ENCODE results near the gene DYNLL1.
"Not testable (repeated sequence)": the region's sequence is repeated elsewhere in the genome, so short reads cannot be mapped to it uniquely, and the experiment has no call there.

Gene DYNLL1

GRCh38 chr12:120495731-120496412, at the start of gene DYNLL1:
Gene DYNLL1, plus strand, starts transcription at chr12:120496113. Its CDS starts 309 bp downstream, at chr12:120496422.
- in situ Hi-C loops (cut with HindIII; ENCODE audit: low pct_unique_long_range_greater_than_20kb, low sequenced_read_pairs) = no loop called here
- no peak for TF ChIP-seq JUND (IDR thresholded peaks at IDR 0.05; ENCODE audit: low read depth)
- peak; percentile 96 to 98 for DNase-seq (ENCODE audit: low read depth in 1 of 2, low spot score in 1 of 2)

GRCh38 chr12:120446844-120447178, 49.1 kb upstream of the DYNLL1 start:
- DNase-seq (ENCODE audit: low read depth in 1 of 2, low spot score in 1 of 2); in situ Hi-C loops (cut with HindIII; ENCODE audit: low pct_unique_long_range_greater_than_20kb, low sequenced_read_pairs): not testable (repeated sequence)

- no peak for DNase-seq (ENCODE audit: low read depth in 1 of 2, low spot score in 1 of 2)
- in situ Hi-C loops (cut with HindIII; ENCODE audit: low pct_unique_long_range_greater_than_20kb, low sequenced_read_pairs) = no loop called here
- no peak for TF ChIP-seq JUND (IDR thresholded peaks at IDR 0.05; ENCODE audit: low read depth)
These were observed 47.9 kb upstream of the DYNLL1 start for GRCh38 chr12:120447992-120448391.

- DNase-seq (ENCODE audit: low read depth in 1 of 2, low spot score in 1 of 2); in situ Hi-C loops (cut with HindIII; ENCODE audit: low pct_unique_long_range_greater_than_20kb, low sequenced_read_pairs): not testable (repeated sequence)
These were observed 43.4 kb upstream of the DYNLL1 start for GRCh38 chr12:120452524-120452923.

- no peak for DNase-seq (ENCODE audit: low read depth in 1 of 2, low spot score in 1 of 2)
- in situ Hi-C loops (cut with HindIII; ENCODE audit: low pct_unique_long_range_greater_than_20kb, low sequenced_read_pairs) = no loop called here
- no peak for TF ChIP-seq JUND (IDR thresholded peaks at IDR 0.05; ENCODE audit: low read depth)
These were observed 42.7 kb upstream of the DYNLL1 start for GRCh38 chr12:120453060-120453750.

GRCh38 chr12:120453977-120454376, 41.9 kb upstream of the DYNLL1 start:
- in situ Hi-C loops (cut with HindIII; ENCODE audit: low pct_unique_long_range_greater_than_20kb, low sequenced_read_pairs) = no loop called here
- peak; percentile 41 to 68 for DNase-seq (ENCODE audit: low read depth in 1 of 2, low spot score in 1 of 2)
- no peak for TF ChIP-seq JUND (IDR thresholded peaks at IDR 0.05; ENCODE audit: low read depth)

- no peak for DNase-seq (ENCODE audit: low read depth in 1 of 2, low spot score in 1 of 2)
- in situ Hi-C loops (cut with HindIII; ENCODE audit: low pct_unique_long_range_greater_than_20kb, low sequenced_read_pairs) = no loop called here
- no peak for TF ChIP-seq JUND (IDR thresholded peaks at IDR 0.05; ENCODE audit: low read depth)
These were observed 40.6 kb upstream of the DYNLL1 start for GRCh38 chr12:120455302-120455701.

GRCh38 chr12:120457133-120457532, 38.8 kb upstream of the DYNLL1 start:
- no peak for TF ChIP-seq JUND (IDR thresholded peaks at IDR 0.05; ENCODE audit: low read depth)
- in situ Hi-C loops (cut with HindIII; ENCODE audit: low pct_unique_long_range_greater_than_20kb, low sequenced_read_pairs) = no loop called here
- peak in 1 of 2 experiments; percentile 52 for DNase-seq (ENCODE audit: low read depth in 1 of 2, low spot score in 1 of 2)

- TF ChIP-seq JUND (IDR thresholded peaks at IDR 0.05; ENCODE audit: low read depth) = no peak
- DNase-seq (ENCODE audit: low read depth in 1 of 2, low spot score in 1 of 2) = no peak
- in situ Hi-C loops (cut with HindIII; ENCODE audit: low pct_unique_long_range_greater_than_20kb, low sequenced_read_pairs) = no loop called here
These were observed 35.8 kb upstream of the DYNLL1 start for GRCh38 chr12:120460157-120460556.

- no peak for TF ChIP-seq JUND (IDR thresholded peaks at IDR 0.05; ENCODE audit: low read depth)
- no peak for DNase-seq (ENCODE audit: low read depth in 1 of 2, low spot score in 1 of 2)
- in situ Hi-C loops (cut with HindIII; ENCODE audit: low pct_unique_long_range_greater_than_20kb, low sequenced_read_pairs) = no loop called here
These were observed 33.7 kb upstream of the DYNLL1 start for GRCh38 chr12:120462099-120462640.

GRCh38 chr12:120463712-120464111, 32.2 kb upstream of the DYNLL1 start:
- in situ Hi-C loops (cut with HindIII; ENCODE audit: low pct_unique_long_range_greater_than_20kb, low sequenced_read_pairs) = no loop called here
- no peak for DNase-seq (ENCODE audit: low read depth in 1 of 2, low spot score in 1 of 2)
- no peak for TF ChIP-seq JUND (IDR thresholded peaks at IDR 0.05; ENCODE audit: low read depth)

GRCh38 chr12:120465756-120466155, 30.2 kb upstream of the DYNLL1 start:
- no peak for TF ChIP-seq JUND (IDR thresholded peaks at IDR 0.05; ENCODE audit: low read depth)
- no peak for DNase-seq (ENCODE audit: low read depth in 1 of 2, low spot score in 1 of 2)
- in situ Hi-C loops (cut with HindIII; ENCODE audit: low pct_unique_long_range_greater_than_20kb, low sequenced_read_pairs) = no loop called here

GRCh38 chr12:120466560-120467315, 29.2 kb upstream of the DYNLL1 start:
- TF ChIP-seq JUND (IDR thresholded peaks at IDR 0.05; ENCODE audit: low read depth) = no peak
- peak in 1 of 2 experiments; percentile 71 for DNase-seq (ENCODE audit: low read depth in 1 of 2, low spot score in 1 of 2)
- in situ Hi-C loops (cut with HindIII; ENCODE audit: low pct_unique_long_range_greater_than_20kb, low sequenced_read_pairs) = no loop called here
